ENCODE measurements around the gene RSRC1.

GRCh38 chr3:158563076-158563475 is 453.2 kb downstream of the RSRC1 start:
- TF ChIP-seq CTCF (IDR thresholded peaks at IDR 0.05; ENCODE audit: low read depth, low read length): no peak
- no peak for TF ChIP-seq EZH2phosphoT487 (IDR thresholded peaks at IDR 0.05; ENCODE audit: low read depth)
